PC-9 (cell line): ENCODE results near the gene UBA6. TPM values are rescaled to one million over a fixed set of nuclear protein-coding genes. Genes with fewer than 3 reads are reported as not detected.

Source experiments
- BruUV-seq: library from RNA; stranded (reverse); fragments of 400-500 nt; replicated peaks from 2 replicates; lab custom pipeline; 2021; lab: Mats Ljungman, UMichigan
- CTCF ChIA-PET: fragments of 300-600 bp; sonication (Branson Sonifier 250); formaldehyde crosslinking; loops from one replicate; lab custom pipeline; 2022; ENCODE audit warnings: antibody characterized with exemption; lab: Charles Lee
- POLR2A ChIA-PET: fragments of 300-600 bp; sonication (Branson Sonifier 250); formaldehyde crosslinking; loops from one replicate; lab custom pipeline; 2022; ENCODE audit warnings: antibody characterized with exemption; ENCODE audit not compliant: unreplicated experiment; lab: Charles Lee
- DNase-seq, 2 experiments: peaks; one replicate each; pipeline versions ENCODE4 v3.0.0 to v3.0.0-alpha.2; 2015 to 2022; ENCODE audit warnings: mixed read lengths in 1 of 2
- H2AFZ ChIP-seq: fragments of 200-600 bp; sonication (generic); 2 replicates; pipeline ENCODE4 v1.8.1; 2017; ENCODE audit warnings: antibody characterized with exemption
- H3F3A ChIP-seq: fragments of 200-600 bp; sonication (generic); 2 replicates; pipeline ENCODE4 v1.8.1; 2017; ENCODE audit warnings: antibody characterized with exemption, mild to moderate bottlenecking, low read depth; ENCODE audit not compliant: insufficient read depth
- H3K27ac ChIP-seq: fragments of 200-600 bp; sonication (generic); 2 replicates; pipeline ENCODE4 v1.6.1; 2016; ENCODE audit warnings: mixed run types
- H3K27me3 ChIP-seq: fragments of 200-600 bp; sonication (generic); 2 replicates; pipeline ENCODE4 v1.6.1; 2016; ENCODE audit warnings: low read depth, mixed run types; ENCODE audit not compliant: insufficient read depth
- H3K36me3 ChIP-seq: fragments of 200-600 bp; sonication (generic); 2 replicates; pipeline ENCODE4 v1.6.1; 2016; ENCODE audit warnings: low read depth, mixed run types
- H3K4me1 ChIP-seq: fragments of 200-600 bp; sonication (generic); replicated peaks from 2 replicates; pipeline ENCODE4 v1.6.1; 2016; ENCODE audit warnings: mixed run types; ENCODE audit not compliant: insufficient read depth
- H3K4me2 ChIP-seq: fragments of 200-600 bp; sonication (generic); 2 replicates; pipeline ENCODE4 v1.6.1; 2017; ENCODE audit warnings: mixed run types
- H3K4me3 ChIP-seq: fragments of 200-600 bp; sonication (generic); 2 replicates; pipeline ENCODE4 v1.6.1; 2016; ENCODE audit warnings: mixed run types
- H3K79me2 ChIP-seq: fragments of 200-600 bp; sonication (generic); 2 replicates; pipeline ENCODE4 v1.6.1; 2017; ENCODE audit warnings: low read depth, mixed run types
- H3K9me2 ChIP-seq: fragments of 200-600 bp; sonication (generic); 2 replicates; pipeline ENCODE4 v1.8.1; 2017; ENCODE audit warnings: mild to moderate bottlenecking; ENCODE audit not compliant: insufficient read depth
- H3K9me3 ChIP-seq: fragments of 200-600 bp; sonication (generic); 2 replicates; pipeline ENCODE4 v1.8.1; 2016; ENCODE audit warnings: low read depth; ENCODE audit not compliant: insufficient read depth
- H4K20me1 ChIP-seq: fragments of 200-600 bp; sonication (generic); 2 replicates; pipeline ENCODE4 v1.8.1; 2017; ENCODE audit not compliant: insufficient read depth
- CTCF ChIP-seq: fragments of 200-600 bp; sonication (generic); conservative IDR thresholded peaks from 2 replicates; pipeline ENCODE4 v1.6.1; 2017; ENCODE audit warnings: mixed run types, antibody characterized with exemption, mild to moderate bottlenecking, moderate library complexity
- EZH2 ChIP-seq: fragments of 200-600 bp; sonication (generic); IDR thresholded peaks from 2 replicates; pipeline ENCODE4 v1.8.0; 2017; ENCODE audit warnings: antibody characterized with exemption, low read depth
- intact Hi-C: fragments of 100-400 bp; cut with micrococcal nuclease; formaldehyde crosslinking; loops from one replicate; pipeline ENCODE4 v1.10.0; 2022; ENCODE audit not compliant: unreplicated experiment
- total RNA-seq: library from RNA; stranded (reverse); gene quantifications from 2 replicates; pipeline ENCODE4 v1.2.3, GENCODE V29; 2021

Gene UBA6
- total RNA-seq, 1 experiment from 2014 or later: 64.2 TPM

- TF ChIP-seq EZH2: no peak
- TF ChIP-seq CTCF: no peak
- intact Hi-C loops: no loop called here
- H3K4me3 ChIP-seq: no peak overlapping the region
- H3K79me2 ChIP-seq: peaks cover 3% of the 10 kb centered on the region; the same call in 1 of the 2 replicates
- peaks cover 3% of the 10 kb centered on the region; the same call in 1 of the 2 replicates for H3K36me3 ChIP-seq
- no peaks in the 10 kb centered on the region for H3K9me3 ChIP-seq
- no peak overlapping the region for H3K27ac ChIP-seq
- BruUV-seq: no TSS peak
- H4K20me1 ChIP-seq: no peaks in the 10 kb centered on the region
- H2AFZ ChIP-seq: no peak overlapping the region
- no peaks in the 10 kb centered on the region for H3F3A ChIP-seq
- no peak for DNase-seq
- no peak overlapping the region for H3K4me2 ChIP-seq
- no peaks in the 10 kb centered on the region for H3K4me1 ChIP-seq
- ChIA-PET CTCF (interaction anchor here (0.7 kb wide), 1 partner anchor 506 kb away, joined by 3 read pairs; no protein-coding TSS in a partner anchor), POLR2A (no interaction called here)
- H3K27me3 ChIP-seq: no peaks in the 10 kb centered on the region
- H3K9me2 ChIP-seq: no peaks in the 10 kb centered on the region
These were observed 13.3 kb downstream of the UBA6 start for GRCh38 chr4:67687636-67688035.

GRCh38 chr4:67685532-67685859 is 15.5 kb downstream of the UBA6 start:
- Histone ChIP-seq H3K36me3 (no peaks in the 10 kb centered on the region), H3K4me3 (no peak overlapping the region), H3K27me3 (no peaks in the 10 kb centered on the region), H2AFZ (no peak overlapping the region), H3K27ac (no peak overlapping the region), H3K4me1 (no peaks in the 10 kb centered on the region), H4K20me1 (no peaks in the 10 kb centered on the region), H3K79me2 (peaks cover 3% of the 10 kb centered on the region; the same call in 1 of the 2 replicates), H3K9me3 (no peaks in the 10 kb centered on the region), H3K9me2 (no peaks in the 10 kb centered on the region), H3K4me2 (no peak overlapping the region), H3F3A (no peaks in the 10 kb centered on the region)
- DNase-seq: no peak
- ChIA-PET CTCF (no interaction called here), POLR2A (no interaction called here)
- intact Hi-C loops: no loop called here
- BruUV-seq: no TSS peak
- no peak for TF ChIP-seq CTCF
- TF ChIP-seq EZH2: no peak

- peaks cover 3% of the 10 kb centered on the region; the same call in 1 of the 2 replicates for H3K79me2 ChIP-seq
- no peaks in the 10 kb centered on the region for H3F3A ChIP-seq
- H3K9me2 ChIP-seq: no peaks in the 10 kb centered on the region
- ChIA-PET POLR2A (no interaction called here), CTCF (no interaction called here)
- H3K27me3 ChIP-seq: no peaks in the 10 kb centered on the region
- no peak overlapping the region for H3K4me3 ChIP-seq
- no peak for TF ChIP-seq CTCF
- no peak for TF ChIP-seq EZH2
- DNase-seq: no peak
- H3K4me1 ChIP-seq: no peaks in the 10 kb centered on the region
- no peak overlapping the region for H3K4me2 ChIP-seq
- intact Hi-C loops: no loop called here
- no peaks in the 10 kb centered on the region for H3K9me3 ChIP-seq
- H3K36me3 ChIP-seq: no peaks in the 10 kb centered on the region
- no peak overlapping the region for H3K27ac ChIP-seq
- no TSS peak for BruUV-seq
- H2AFZ ChIP-seq: no peak overlapping the region
- H4K20me1 ChIP-seq: no peaks in the 10 kb centered on the region
These were observed 16.0 kb downstream of the UBA6 start for GRCh38 chr4:67684839-67685531.
